K562 (cell line): ENCODE data around the gene C1RL. TPM values are rescaled to one million over a fixed set of nuclear protein-coding genes. Genes with fewer than 3 reads are reported as not detected.
A peak's percentile ranks its signal among the peaks of the same experiment; 100 is the strongest.

Source experiments
- CC2D1A ChIP-seq: fragments of 450-650 bp; IDR thresholded peaks from 2 replicates; pipeline ENCODE4 v1.6.1; 2017; ENCODE audit warnings: mild to moderate bottlenecking
- EGR1 ChIP-seq: fragments of 450-650 bp; conservative IDR thresholded peaks from 2 replicates; pipeline ENCODE4 v1.6.1; 2017; ENCODE audit warnings: mild to moderate bottlenecking
- PKNOX1 ChIP-seq: fragments of 450-650 bp; IDR thresholded peaks from 2 replicates; pipeline ENCODE4 v1.6.1; 2016
- POLR3A ChIP-seq: IDR thresholded peaks from 2 replicates; pipeline ENCODE4 v1.6.1; 2011; ENCODE audit warnings: borderline replicate concordance, mild to moderate bottlenecking, moderate library complexity; ENCODE audit not compliant: insufficient read length, insufficient read depth; ENCODE audit errors: extremely low read depth
- SIX5 ChIP-seq, 2 experiments: IDR thresholded peaks; 2 replicates each; pipeline ENCODE4 v1.6.1; 2011; ENCODE audit warnings: low read length in 2 of 2, borderline replicate concordance in 1 of 2, low read depth in 1 of 2, mild to moderate bottlenecking in 1 of 2, moderate library complexity in 1 of 2; ENCODE audit not compliant: insufficient read depth in 1 of 2
- SRSF7 ChIP-seq: fragments of 200-400 bp; formaldehyde crosslinking; optimal IDR thresholded peaks from 2 replicates; pipeline ENCODE3; 2017; ENCODE audit warnings: mild to moderate bottlenecking, low read depth, low read length
- ZBTB12 ChIP-seq: fragments of 250-450 bp; sonication (Bioruptor Pico); IDR thresholded peaks from 2 replicates; pipeline ENCODE4 v1.4.0; 2020
- ZBTB9 ChIP-seq: fragments of 450-650 bp; formaldehyde crosslinking; IDR thresholded peaks from 2 replicates; pipeline ENCODE4 v1.4.0; 2020; ENCODE audit warnings: mild to moderate bottlenecking, moderate library complexity
- ZNF79 ChIP-seq: fragments of 250-450 bp; sonication (Bioruptor Pico); IDR thresholded peaks from 2 replicates; pipeline ENCODE4 v1.4.0; 2020; ENCODE audit warnings: low read depth, mild to moderate bottlenecking, moderate library complexity
- polyA plus RNA-seq, 8 experiments: library from polyadenylated mRNA; depleted of rRNA in 4 of 8; stranded (reverse) in 5 of 8; unstranded in 3 of 8; fragments of >200 nt; fragmentation: Nextera tagmentation in 2 of 8; fragmentation: Illumina TruSeq in 1 of 8; extraction: Ambion mirVana in 2 of 8; extraction: Trizol in 1 of 8; gene quantifications; 2 replicates each; pipeline versions ENCODE4 v1.2.1 to v1.2.3, GENCODE V29; 2011 to 2014; ENCODE audit warnings: inconsistent platforms in 1 of 8, missing spikeins in 1 of 8
- total RNA-seq, 7 experiments: library from RNA; depleted of rRNA in 6 of 7; stranded (reverse); fragments of >200 nt in 6 of 7; fragmentation: Illumina TruSeq in 2 of 7; extraction: Trizol in 2 of 7; gene quantifications; 2 replicates each; pipeline versions ENCODE4 v1.2.1 to v1.2.3, GENCODE V29; 2011 to 2021; ENCODE audit warnings: low replicate concordance in 1 of 7
- TF ChIP-seq, protein P1 (sequence below): sonication (generic); formaldehyde crosslinking; IDR thresholded peaks from 2 replicates; pipeline ENCODE4 v1.8.0; 2022; ENCODE audit warnings: mild to moderate bottlenecking, missing genetic modification reagents, borderline replicate concordance
- TF ChIP-seq, protein P2 (sequence below), 2 experiments: IDR thresholded peaks in 1 of 2; conservative IDR thresholded peaks in 1 of 2; 2 replicates each; pipeline ENCODE4 v1.6.1; 2016; ENCODE audit warnings: low read depth in 2 of 2, mild to moderate bottlenecking in 1 of 2, missing compliant biosample characterization in 1 of 2, missing genetic modification characterization in 1 of 2, moderate library complexity in 1 of 2

The C1RL gene
- total and polyA plus RNA-seq, 9 of the 15 experiments (the other 6 are each of a cell fraction or from before 2014, with no cell fraction given) = 1.4 to 10.7 (median 8.0) TPM

DNA sequence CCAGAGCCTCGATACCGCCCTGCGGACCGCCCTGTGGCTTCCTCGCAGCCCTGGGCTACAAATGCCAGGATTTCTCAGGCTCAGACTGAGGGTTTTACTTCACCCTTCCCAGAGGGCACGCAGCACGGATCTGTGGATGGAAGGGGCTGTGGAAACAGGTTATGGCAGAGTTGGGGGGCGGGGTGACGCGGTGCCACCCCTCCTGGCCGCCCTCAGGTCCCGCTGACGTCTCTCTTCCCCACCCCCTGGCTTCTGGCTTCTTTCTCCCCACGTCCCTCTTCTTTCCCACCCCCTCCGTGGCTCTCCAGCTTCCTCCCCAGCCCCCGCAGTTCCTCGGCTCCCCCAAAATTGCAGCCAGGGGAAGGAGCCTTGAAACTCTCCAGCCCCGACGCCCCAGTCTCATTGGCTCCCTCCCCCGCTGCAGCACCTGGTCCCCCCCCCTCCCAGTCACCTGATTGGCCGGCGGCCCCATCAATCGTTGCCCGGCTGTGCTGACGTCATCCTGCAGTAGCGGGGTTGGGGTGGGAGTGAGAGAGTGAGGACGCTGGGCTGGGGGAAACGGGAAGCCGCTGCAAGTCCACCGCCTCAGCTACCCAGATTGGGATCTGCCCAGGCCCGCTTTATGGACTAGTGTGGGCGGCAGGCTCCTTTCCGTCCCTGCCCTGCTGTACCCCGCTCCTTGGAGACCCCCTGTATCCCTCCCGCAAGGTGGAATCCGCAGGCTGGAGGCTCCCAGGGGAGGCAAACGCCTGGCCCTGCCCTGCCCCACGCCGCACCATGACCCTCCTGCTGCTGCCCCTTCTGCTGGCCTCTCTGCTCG lies 21.1 kb upstream of the C1RL start, which contains the start of gene CLSTN3 (continued):
- TF ChIP-seq CC2D1A (no peak), ZNF79 (CRISPR knock-in tag) (no peak), EGR1 (peak; percentile 40), PKNOX1 (peak; percentile 99), ZBTB9 (CRISPR knock-in tag) (0 out of 2 replicates have a peak, but pooled peaks have one; percentile 27), POLR3A (no peak), ZBTB12 (peak; percentile 64; the same call in 1 of the 2 replicates), SRSF7 (no peak), SIX5 (IDR thresholded peaks at IDR 0.05; ENCODE audit: borderline replicate concordance in 1 of 2, insufficient read depth in 1 of 2, low read depth in 1 of 2, low read length in 2 of 2) (no peak)
- TF ChIP-seq, protein P1, sequence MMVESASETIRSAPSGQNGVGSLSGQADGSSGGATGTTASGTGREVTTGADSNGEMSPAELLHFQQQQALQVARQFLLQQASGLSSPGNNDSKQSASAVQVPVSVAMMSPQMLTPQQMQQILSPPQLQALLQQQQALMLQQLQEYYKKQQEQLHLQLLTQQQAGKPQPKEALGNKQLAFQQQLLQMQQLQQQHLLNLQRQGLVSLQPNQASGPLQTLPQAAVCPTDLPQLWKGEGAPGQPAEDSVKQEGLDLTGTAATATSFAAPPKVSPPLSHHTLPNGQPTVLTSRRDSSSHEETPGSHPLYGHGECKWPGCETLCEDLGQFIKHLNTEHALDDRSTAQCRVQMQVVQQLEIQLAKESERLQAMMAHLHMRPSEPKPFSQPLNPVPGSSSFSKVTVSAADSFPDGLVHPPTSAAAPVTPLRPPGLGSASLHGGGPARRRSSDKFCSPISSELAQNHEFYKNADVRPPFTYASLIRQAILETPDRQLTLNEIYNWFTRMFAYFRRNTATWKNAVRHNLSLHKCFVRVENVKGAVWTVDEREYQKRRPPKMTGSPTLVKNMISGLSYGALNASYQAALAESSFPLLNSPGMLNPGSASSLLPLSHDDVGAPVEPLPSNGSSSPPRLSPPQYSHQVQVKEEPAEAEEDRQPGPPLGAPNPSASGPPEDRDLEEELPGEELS (CRISPR knock-in tag) = no peak
- TF ChIP-seq, protein P2, sequence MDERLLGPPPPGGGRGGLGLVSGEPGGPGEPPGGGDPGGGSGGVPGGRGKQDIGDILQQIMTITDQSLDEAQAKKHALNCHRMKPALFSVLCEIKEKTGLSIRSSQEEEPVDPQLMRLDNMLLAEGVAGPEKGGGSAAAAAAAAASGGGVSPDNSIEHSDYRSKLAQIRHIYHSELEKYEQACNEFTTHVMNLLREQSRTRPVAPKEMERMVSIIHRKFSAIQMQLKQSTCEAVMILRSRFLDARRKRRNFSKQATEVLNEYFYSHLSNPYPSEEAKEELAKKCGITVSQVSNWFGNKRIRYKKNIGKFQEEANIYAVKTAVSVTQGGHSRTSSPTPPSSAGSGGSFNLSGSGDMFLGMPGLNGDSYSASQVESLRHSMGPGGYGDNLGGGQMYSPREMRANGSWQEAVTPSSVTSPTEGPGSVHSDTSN (CRISPR knock-in tag; IDR thresholded peaks at IDR 0.05; ENCODE audit: low read depth) = peak; percentile 87
- TF ChIP-seq, protein P2 (tag; conservative IDR thresholded peaks at IDR 0.05; ENCODE audit: low read depth) = peak; percentile 96
